Hematopoietic multipotent progenitor cell treated with erythropoietin and hydrocortisone succinate and interleukin-3 and kit ligand, for 17 days (in vitro differentiated cells): Measurements from ENCODE around the gene GOLGA2.
"Not testable (repeated sequence)": the region's sequence is repeated elsewhere in the genome, so short reads cannot be mapped to it uniquely, and the experiment has no call there.

Source experiments
- DNase-seq: peaks from one replicate; pipeline ENCODE4 v3.0.0-alpha.2; 2015; ENCODE audit warnings: low spot score

GOLGA2 gene

GRCh38 chr9:128292009-128292408 is 16.2 kb upstream of the GOLGA2 start:
- DNase-seq: no peak

- no peak for DNase-seq
Measured at GRCh38 chr9:128288273-128289004, 12.6 kb upstream of the GOLGA2 start.

- no peak for DNase-seq
Measured at GRCh38 chr9:128286440-128286839, 10.6 kb upstream of the GOLGA2 start.

- no peak for DNase-seq
Measured at GRCh38 chr9:128285033-128285784, 9.4 kb upstream of the GOLGA2 start.

GRCh38 chr9:128282500-128282899 is 6.7 kb upstream of the GOLGA2 start:
- no peak for DNase-seq

GRCh38 chr9:128280084-128280622 is 4.3 kb upstream of the GOLGA2 start:
- no peak for DNase-seq

- DNase-seq: not testable (repeated sequence)
Measured at GRCh38 chr9:128279088-128280073, 3.6 kb upstream of the GOLGA2 start.

- DNase-seq: peak; percentile 15
Measured at GRCh38 chr9:128276574-128277270, 915 bp upstream of the GOLGA2 start.

- peak; percentile 100 for DNase-seq
Measured at GRCh38 chr9:128276008-128276573, 284 bp upstream of the GOLGA2 start, which contains the start of gene SWI5. Gene SWI5 (plus strand): TSS chr9:128276276.

- DNase-seq: no peak
Measured at GRCh38 chr9:128274245-128274644, 1.6 kb downstream of the GOLGA2 start.

GRCh38 chr9:128271512-128271911 is 4.3 kb downstream of the GOLGA2 start:
- no peak for DNase-seq

- no peak for DNase-seq
Measured at GRCh38 chr9:128271112-128271511, 4.7 kb downstream of the GOLGA2 start.

GRCh38 chr9:128266868-128267590 is 8.8 kb downstream of the GOLGA2 start:
- no peak for DNase-seq

GRCh38 chr9:128265348-128265847 is 10.4 kb downstream of the GOLGA2 start:
- no peak for DNase-seq

- DNase-seq: no peak
Measured at GRCh38 chr9:128262687-128263086, 13.1 kb downstream of the GOLGA2 start.

- no peak for DNase-seq
Measured at GRCh38 chr9:128260340-128260739, 15.5 kb downstream of the GOLGA2 start.

- no peak for DNase-seq
Measured at GRCh38 chr9:128259156-128259555, 16.7 kb downstream of the GOLGA2 start.

GRCh38 chr9:128258326-128258725 is 17.5 kb downstream of the GOLGA2 start:
- DNase-seq: no peak

- DNase-seq: no peak
Measured at GRCh38 chr9:128257907-128258306, 17.9 kb downstream of the GOLGA2 start.
